Ishikawa (cell line): Measurements from ENCODE around the gene BIN1.
A peak's percentile ranks its signal among the peaks of the same experiment; 100 is the strongest.

Source experiments
- CEBPB ChIP-seq: IDR thresholded peaks from 2 replicates; pipeline ENCODE4 v1.6.1; 2012
- CREB1 ChIP-seq: IDR thresholded peaks from 2 replicates; pipeline ENCODE4 v1.6.1; 2012; ENCODE audit warnings: low read depth
- EGR1 ChIP-seq: IDR thresholded peaks from 2 replicates; pipeline ENCODE4 v1.6.1; 2012
- EP300 ChIP-seq: IDR thresholded peaks from 2 replicates; pipeline ENCODE4 v1.6.1; 2012; ENCODE audit warnings: borderline replicate concordance
- FOXM1 ChIP-seq: IDR thresholded peaks from 2 replicates; pipeline ENCODE4 v1.6.1; 2012; ENCODE audit warnings: low read depth, borderline replicate concordance
- MAX ChIP-seq: IDR thresholded peaks from 2 replicates; pipeline ENCODE4 v1.6.1; 2012
- NFIC ChIP-seq: IDR thresholded peaks from 2 replicates; pipeline ENCODE4 v1.6.1; 2012
- RAD21 ChIP-seq: IDR thresholded peaks from 2 replicates; pipeline ENCODE4 v1.6.1; 2012; ENCODE audit warnings: low read depth
- REST ChIP-seq: IDR thresholded peaks from 2 replicates; pipeline ENCODE4 v1.6.1; 2012; ENCODE audit warnings: low read depth, mild to moderate bottlenecking
- TAF1 ChIP-seq: IDR thresholded peaks from 2 replicates; pipeline ENCODE4 v1.6.1; 2012; ENCODE audit warnings: low read depth, mild to moderate bottlenecking
- TCF12 ChIP-seq: IDR thresholded peaks from 2 replicates; pipeline ENCODE4 v1.6.1; 2012; ENCODE audit warnings: low read depth
- TEAD4 ChIP-seq: IDR thresholded peaks from 2 replicates; pipeline ENCODE4 v1.6.1; 2012
- USF1 ChIP-seq: IDR thresholded peaks from 2 replicates; pipeline ENCODE4 v1.6.1; 2012
- YY1 ChIP-seq: IDR thresholded peaks from 2 replicates; pipeline ENCODE4 v1.6.1; 2012; ENCODE audit warnings: low read depth
- ZBTB7A ChIP-seq: IDR thresholded peaks from 2 replicates; pipeline ENCODE4 v1.6.1; 2012; ENCODE audit warnings: low read depth

Gene BIN1

GRCh38 chr2:127106991-127107621 lies at the start of gene BIN1:
Gene BIN1, minus strand, starts transcription at chr2:127107154. Its CDS starts 211 bp downstream, at chr2:127106943.
- TF ChIP-seq EP300 (no peak), ZBTB7A (peak; percentile 86; the same call in 1 of the 2 replicates), TEAD4 (no peak), TCF12 (no peak), YY1 (no peak), NFIC (no peak), CREB1 (no peak), EGR1 (no peak), FOXM1 (no peak), RAD21 (no peak), USF1 (no peak), CEBPB (no peak), TAF1 (peak; percentile 23; the same call in 1 of the 2 replicates), REST (no peak), MAX (peak; percentile 36; the same call in 1 of the 2 replicates)

GRCh38 chr2:127155947-127156346 lies 49.0 kb upstream of the BIN1 start:
- TF ChIP-seq FOXM1: no peak
- no peak for TF ChIP-seq REST
- no peak for TF ChIP-seq EP300
- TF ChIP-seq TCF12: no peak
- no peak for TF ChIP-seq EGR1
- no peak for TF ChIP-seq MAX
- no peak for TF ChIP-seq YY1
- TF ChIP-seq RAD21: no peak
- no peak for TF ChIP-seq TEAD4

GRCh38 chr2:127155028-127155581 lies 48.2 kb upstream of the BIN1 start:
- no peak for TF ChIP-seq USF1
- TF ChIP-seq EGR1: no peak
- no peak for TF ChIP-seq CREB1
- TF ChIP-seq TEAD4: no peak
- no peak for TF ChIP-seq YY1
- no peak for TF ChIP-seq EP300
- no peak for TF ChIP-seq REST
- TF ChIP-seq FOXM1: no peak
- no peak for TF ChIP-seq NFIC
- no peak for TF ChIP-seq MAX
- no peak for TF ChIP-seq CEBPB
- TF ChIP-seq TCF12: no peak
- no peak for TF ChIP-seq RAD21
- no peak for TF ChIP-seq TAF1
- no peak for TF ChIP-seq ZBTB7A

GRCh38 chr2:127154396-127154795 lies 47.4 kb upstream of the BIN1 start:
- TF ChIP-seq CREB1: no peak
- TF ChIP-seq ZBTB7A: no peak
- TF ChIP-seq NFIC: no peak
- TF ChIP-seq MAX: no peak
- TF ChIP-seq YY1: no peak
- TF ChIP-seq REST: no peak
- no peak for TF ChIP-seq EGR1
- TF ChIP-seq TEAD4: no peak
- TF ChIP-seq USF1: no peak
- TF ChIP-seq TCF12: no peak
- no peak for TF ChIP-seq CEBPB
- TF ChIP-seq EP300: no peak
- TF ChIP-seq TAF1: no peak
- no peak for TF ChIP-seq FOXM1
- TF ChIP-seq RAD21: no peak
